Panc1 (cell line): Measurements from ENCODE around the gene CAVIN2. TPM values are rescaled to one million over a fixed set of nuclear protein-coding genes. Genes with fewer than 3 reads are reported as not detected.
A peak's percentile ranks its signal among the peaks of the same experiment; 100 is the strongest.

Source experiments
- ATAC-seq: fragments of 200-7000 bp; cut with Tn5 transposase; 2 replicates; pipeline ENCODE4 v1.9.1; 2020; ENCODE audit warnings: mild to moderate bottlenecking, moderate library complexity
- BruUV-seq: library from RNA; stranded (reverse); fragments of 400-500 nt; replicated peaks from 2 replicates; lab custom pipeline; 2021; lab: Mats Ljungman, UMichigan
- CTCF ChIA-PET: fragments of 300-600 bp; sonication (Branson Sonifier 250); formaldehyde crosslinking; loops from one replicate; lab custom pipeline; 2022; ENCODE audit warnings: antibody characterized with exemption; lab: Charles Lee
- POLR2A ChIA-PET: fragments of 300-600 bp; sonication (Branson Sonifier 250); formaldehyde crosslinking; loops from one replicate; lab custom pipeline; 2022; ENCODE audit warnings: antibody characterized with exemption; lab: Charles Lee
- DNase-seq: peaks from one replicate; pipeline ENCODE4 v3.0.0-alpha.2; 2010; ENCODE audit warnings: low read depth, low spot score
- H3K27ac ChIP-seq: 2 replicates; pipeline ENCODE4 v1.5.1; 2011; ENCODE audit warnings: mild to moderate bottlenecking, low read length, inconsistent platforms
- H3K27me3 ChIP-seq: fragments of 200-500 bp; sonication (Bioruptor generic); 2 replicates; pipeline ENCODE4 v1.6.0; 2014; ENCODE audit warnings: low read length, inconsistent platforms; ENCODE audit not compliant: control insufficient read depth, insufficient read depth
- H3K36me3 ChIP-seq: fragments of 200-500 bp; sonication (Bioruptor generic); 2 replicates; pipeline ENCODE4 v1.5.1; 2014; ENCODE audit warnings: inconsistent platforms, mild to moderate bottlenecking, low read length, moderate library complexity; ENCODE audit not compliant: control insufficient read depth, insufficient read depth
- H3K4me1 ChIP-seq: 2 replicates; pipeline ENCODE4 v1.5.1; 2011; ENCODE audit warnings: inconsistent platforms, mild to moderate bottlenecking, low read length, moderate library complexity; ENCODE audit not compliant: control insufficient read depth, insufficient read depth
- H3K4me3 ChIP-seq, 2 experiments: 2 replicates each; pipeline ENCODE4 v1.5.1; 2011 to 2012; ENCODE audit warnings: low read depth in 2 of 2, low read length in 2 of 2, mild to moderate bottlenecking in 2 of 2, inconsistent platforms in 1 of 2, moderate library complexity in 1 of 2
- H3K9me3 ChIP-seq: fragments of 200-500 bp; sonication (Bioruptor generic); 2 replicates; pipeline ENCODE4 v1.5.1; 2014; ENCODE audit warnings: low read depth, mild to moderate bottlenecking, inconsistent platforms, low read length, moderate library complexity; ENCODE audit not compliant: control insufficient read depth, insufficient read depth
- POLR2AphosphoS5 ChIP-seq: IDR thresholded peaks from 2 replicates; pipeline ENCODE4 v1.6.1; 2012; ENCODE audit warnings: mild to moderate bottlenecking, low read depth, low read length, moderate library complexity
- SIN3A ChIP-seq: IDR thresholded peaks from 2 replicates; pipeline ENCODE4 v1.6.1; 2012; ENCODE audit warnings: low read depth, mild to moderate bottlenecking, low read length, moderate library complexity, borderline replicate concordance; ENCODE audit not compliant: insufficient read depth
- TCF7L2 ChIP-seq: IDR thresholded peaks from 2 replicates; pipeline ENCODE4 v1.6.1; 2011; ENCODE audit warnings: mild to moderate bottlenecking, low read depth, low read length, inconsistent platforms
- in situ Hi-C: cut with HindIII; loops from 2 replicates; pipeline ENCODE4 v1.10.0; 2016; ENCODE audit warnings: low sequenced_read_pairs, low pct_unique_long_range_greater_than_20kb
- intact Hi-C: fragments of 100-400 bp; cut with micrococcal nuclease; formaldehyde crosslinking; loops from one replicate; pipeline ENCODE4 v1.10.0; 2022; ENCODE audit not compliant: unreplicated experiment
- total RNA-seq: library from RNA; stranded (reverse); gene quantifications from one replicate; pipeline ENCODE4 v1.2.1, GENCODE V29; 2021; ENCODE audit not compliant: unreplicated experiment
- TF ChIP-seq, protein P1 (sequence below): fragments of 450-650 bp; IDR thresholded peaks from 2 replicates; pipeline ENCODE4 v1.5.1; 2017; ENCODE audit warnings: mild to moderate bottlenecking
- TF ChIP-seq, protein P2 (sequence below), 2 experiments: IDR thresholded peaks; 2 replicates each; pipeline ENCODE4 v1.6.1; 2011 to 2012; ENCODE audit warnings: low read depth in 2 of 2, control low read depth in 1 of 2, low read length in 1 of 2, mild to moderate bottlenecking in 1 of 2, moderate library complexity in 1 of 2; ENCODE audit not compliant: insufficient read depth in 1 of 2

Gene CAVIN2
- total RNA-seq, 1 experiment from 2014 or later: 0.95 TPM

DNA sequence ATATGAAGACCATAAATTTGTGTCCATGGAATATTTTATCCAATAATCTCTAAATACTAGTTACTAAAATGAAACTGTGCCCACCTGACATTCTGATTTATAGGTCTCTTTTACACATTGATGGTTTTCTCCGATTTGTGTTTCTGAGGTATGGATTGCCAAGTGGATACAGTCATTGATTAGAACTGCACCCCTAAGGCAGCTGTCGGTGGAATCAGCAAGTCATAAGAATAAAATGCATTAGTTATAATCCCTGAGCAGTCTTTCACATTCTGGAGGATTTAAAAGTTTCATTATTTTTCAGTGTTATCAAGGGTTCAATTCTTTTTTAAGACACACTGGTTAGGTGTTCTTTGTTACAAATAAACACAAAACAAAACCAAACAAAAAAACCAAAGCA is 6.0 kb downstream of the CAVIN2 start:
- Histone ChIP-seq H3K27ac (no peak overlapping the region), H3K9me3 (no peaks in the 10 kb centered on the region), H3K4me3 (no peak overlapping the region), H3K4me1 (no peaks in the 10 kb centered on the region), H3K36me3 (no peaks in the 10 kb centered on the region), H3K27me3 (no peaks in the 10 kb centered on the region)
- ChIA-PET CTCF (no interaction called here), POLR2A (no interaction called here)
- TF ChIP-seq POLR2AphosphoS5 (no peak), TCF7L2 (no peak), SIN3A (no peak)
- TF ChIP-seq, protein P1, sequence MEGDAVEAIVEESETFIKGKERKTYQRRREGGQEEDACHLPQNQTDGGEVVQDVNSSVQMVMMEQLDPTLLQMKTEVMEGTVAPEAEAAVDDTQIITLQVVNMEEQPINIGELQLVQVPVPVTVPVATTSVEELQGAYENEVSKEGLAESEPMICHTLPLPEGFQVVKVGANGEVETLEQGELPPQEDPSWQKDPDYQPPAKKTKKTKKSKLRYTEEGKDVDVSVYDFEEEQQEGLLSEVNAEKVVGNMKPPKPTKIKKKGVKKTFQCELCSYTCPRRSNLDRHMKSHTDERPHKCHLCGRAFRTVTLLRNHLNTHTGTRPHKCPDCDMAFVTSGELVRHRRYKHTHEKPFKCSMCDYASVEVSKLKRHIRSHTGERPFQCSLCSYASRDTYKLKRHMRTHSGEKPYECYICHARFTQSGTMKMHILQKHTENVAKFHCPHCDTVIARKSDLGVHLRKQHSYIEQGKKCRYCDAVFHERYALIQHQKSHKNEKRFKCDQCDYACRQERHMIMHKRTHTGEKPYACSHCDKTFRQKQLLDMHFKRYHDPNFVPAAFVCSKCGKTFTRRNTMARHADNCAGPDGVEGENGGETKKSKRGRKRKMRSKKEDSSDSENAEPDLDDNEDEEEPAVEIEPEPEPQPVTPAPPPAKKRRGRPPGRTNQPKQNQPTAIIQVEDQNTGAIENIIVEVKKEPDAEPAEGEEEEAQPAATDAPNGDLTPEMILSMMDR: no peak
- TF ChIP-seq, protein P2, sequence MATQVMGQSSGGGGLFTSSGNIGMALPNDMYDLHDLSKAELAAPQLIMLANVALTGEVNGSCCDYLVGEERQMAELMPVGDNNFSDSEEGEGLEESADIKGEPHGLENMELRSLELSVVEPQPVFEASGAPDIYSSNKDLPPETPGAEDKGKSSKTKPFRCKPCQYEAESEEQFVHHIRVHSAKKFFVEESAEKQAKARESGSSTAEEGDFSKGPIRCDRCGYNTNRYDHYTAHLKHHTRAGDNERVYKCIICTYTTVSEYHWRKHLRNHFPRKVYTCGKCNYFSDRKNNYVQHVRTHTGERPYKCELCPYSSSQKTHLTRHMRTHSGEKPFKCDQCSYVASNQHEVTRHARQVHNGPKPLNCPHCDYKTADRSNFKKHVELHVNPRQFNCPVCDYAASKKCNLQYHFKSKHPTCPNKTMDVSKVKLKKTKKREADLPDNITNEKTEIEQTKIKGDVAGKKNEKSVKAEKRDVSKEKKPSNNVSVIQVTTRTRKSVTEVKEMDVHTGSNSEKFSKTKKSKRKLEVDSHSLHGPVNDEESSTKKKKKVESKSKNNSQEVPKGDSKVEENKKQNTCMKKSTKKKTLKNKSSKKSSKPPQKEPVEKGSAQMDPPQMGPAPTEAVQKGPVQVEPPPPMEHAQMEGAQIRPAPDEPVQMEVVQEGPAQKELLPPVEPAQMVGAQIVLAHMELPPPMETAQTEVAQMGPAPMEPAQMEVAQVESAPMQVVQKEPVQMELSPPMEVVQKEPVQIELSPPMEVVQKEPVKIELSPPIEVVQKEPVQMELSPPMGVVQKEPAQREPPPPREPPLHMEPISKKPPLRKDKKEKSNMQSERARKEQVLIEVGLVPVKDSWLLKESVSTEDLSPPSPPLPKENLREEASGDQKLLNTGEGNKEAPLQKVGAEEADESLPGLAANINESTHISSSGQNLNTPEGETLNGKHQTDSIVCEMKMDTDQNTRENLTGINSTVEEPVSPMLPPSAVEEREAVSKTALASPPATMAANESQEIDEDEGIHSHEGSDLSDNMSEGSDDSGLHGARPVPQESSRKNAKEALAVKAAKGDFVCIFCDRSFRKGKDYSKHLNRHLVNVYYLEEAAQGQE (IDR thresholded peaks at IDR 0.05; ENCODE audit: insufficient read depth in 1 of 2, low read depth in 2 of 2, low read length in 1 of 2): no peak
- ATAC-seq (no peak), DNase-seq (no peak)
- BruUV-seq: no TSS peak
- in situ Hi-C loops (no loop called here), intact Hi-C loops (no loop called here)

- Histone ChIP-seq H3K27me3 (no peaks in the 10 kb centered on the region), H3K9me3 (no peaks in the 10 kb centered on the region), H3K27ac (no peak overlapping the region), H3K36me3 (no peaks in the 10 kb centered on the region), H3K4me1 (no peaks in the 10 kb centered on the region), H3K4me3 (no peak overlapping the region)
- no peak for DNase-seq
- intact Hi-C loops (no loop called here), in situ Hi-C loops (no loop called here)
- BruUV-seq: no TSS peak
- ChIA-PET CTCF (no interaction called here), POLR2A (no interaction called here)
- ATAC-seq: no peak
- TF ChIP-seq SIN3A: no peak
- no peak for TF ChIP-seq POLR2AphosphoS5
- TF ChIP-seq, protein P1: peak; percentile 18; the same call in 1 of the 2 replicates
- no peak for TF ChIP-seq TCF7L2
- TF ChIP-seq, protein P2 (IDR thresholded peaks at IDR 0.05; ENCODE audit: insufficient read depth in 1 of 2, low read depth in 2 of 2, low read length in 1 of 2): no peak
These were observed 6.7 kb downstream of the CAVIN2 start for GRCh38 chr2:191839918-191840804.
